GM19099 (cell line): Measurements from ENCODE around the gene CDCP1.

Experiments used
- POLR2A ChIP-seq: IDR thresholded peaks from 3 replicates; pipeline ENCODE4 v1.6.1; 2011; ENCODE audit warnings: low read depth; ENCODE audit not compliant: insufficient read length; ENCODE audit errors: extremely low read depth

CDCP1 gene

GRCh38 chr3:45153658-45154437 lies 7.7 kb upstream of the CDCP1 start:
- no peak for TF ChIP-seq POLR2A

- TF ChIP-seq POLR2A = no peak
These were observed 6.1 kb upstream of the CDCP1 start for GRCh38 chr3:45152307-45152706.

DNA sequence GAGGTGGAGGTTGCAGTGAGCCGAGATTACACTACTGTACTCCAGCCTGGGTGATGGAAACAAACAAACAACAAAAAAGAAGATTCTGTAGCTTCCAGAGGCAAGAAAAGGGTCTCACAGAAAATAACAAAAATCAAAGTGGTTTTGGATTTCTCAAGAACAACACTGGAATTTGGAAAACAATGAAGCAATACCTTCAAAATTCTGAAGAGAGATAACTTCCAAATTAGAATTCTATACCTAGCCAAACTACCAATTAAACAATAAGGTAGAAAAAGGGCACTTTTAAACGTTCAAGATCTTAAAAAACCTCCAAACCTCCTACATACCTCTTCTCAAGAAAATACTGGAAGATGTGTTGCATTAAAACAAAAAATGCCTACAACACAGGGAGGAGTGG lies 4.9 kb upstream of the CDCP1 start:
- no peak for TF ChIP-seq POLR2A

GRCh38 chr3:45148921-45149320 lies 2.7 kb upstream of the CDCP1 start:
- no peak for TF ChIP-seq POLR2A

GRCh38 chr3:45145223-45145622 lies 955 bp downstream of the CDCP1 start:
- TF ChIP-seq POLR2A = no peak

- no peak for TF ChIP-seq POLR2A
These were observed 2.2 kb downstream of the CDCP1 start for GRCh38 chr3:45143673-45144671.

GRCh38 chr3:45140141-45140769 lies 5.9 kb downstream of the CDCP1 start:
- no peak for TF ChIP-seq POLR2A

GRCh38 chr3:45139372-45140140 lies 6.6 kb downstream of the CDCP1 start:
- TF ChIP-seq POLR2A = no peak

- TF ChIP-seq POLR2A = no peak
These were observed 8.5 kb downstream of the CDCP1 start for GRCh38 chr3:45137656-45138181.

- no peak for TF ChIP-seq POLR2A
These were observed 10.2 kb downstream of the CDCP1 start for GRCh38 chr3:45135959-45136358.

DNA sequence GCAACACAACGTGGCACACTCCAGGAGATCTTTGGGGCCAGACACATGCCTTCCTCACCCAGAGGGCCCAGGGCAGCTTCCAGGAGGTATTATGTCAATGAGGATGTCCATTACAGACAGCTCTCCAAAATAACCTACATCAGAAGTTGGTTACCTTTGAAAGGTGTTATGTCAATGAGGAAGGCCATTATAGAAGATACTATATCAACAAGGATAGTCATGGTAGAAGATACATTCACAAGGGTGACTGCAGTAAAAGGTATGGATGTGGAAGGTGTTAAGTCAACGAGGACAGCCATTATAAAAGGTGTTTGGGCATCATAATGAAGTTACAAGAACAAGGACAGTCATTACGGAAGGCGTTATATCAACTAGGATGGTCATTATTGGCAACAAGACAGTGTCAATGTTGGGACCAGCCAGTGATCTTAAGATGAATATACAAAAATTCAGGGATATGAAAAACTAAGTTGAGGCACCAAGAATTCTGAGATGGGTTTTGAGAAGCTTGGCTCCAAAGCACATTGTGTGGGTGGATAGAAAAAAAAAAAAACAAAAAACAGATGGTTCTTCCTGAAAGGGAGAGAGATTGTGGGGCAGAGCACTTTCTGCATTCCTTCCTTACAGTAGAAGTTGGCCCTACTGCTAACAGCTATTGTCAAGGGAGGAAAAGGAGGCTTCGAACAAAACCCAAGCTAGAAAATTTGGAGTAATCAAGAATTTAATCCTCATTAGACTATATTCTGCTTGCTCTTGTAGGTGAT lies 11.2 kb downstream of the CDCP1 start:
- TF ChIP-seq POLR2A = no peak

GRCh38 chr3:45132568-45133211 lies 13.5 kb downstream of the CDCP1 start:
- TF ChIP-seq POLR2A = no peak

- TF ChIP-seq POLR2A = no peak
These were observed 15.0 kb downstream of the CDCP1 start for GRCh38 chr3:45131201-45131600.
